Heart left ventricle (tissue), 16 donors: Measurements from ENCODE around the gene PCMTD2. TPM values are rescaled to one million over a fixed set of nuclear protein-coding genes. Genes with fewer than 3 reads are reported as not detected.

ENCODE experiments used
- ATAC-seq, 4 donors: fragments of 200-7000 bp; cut with Tn5 transposase; one replicate each; pipeline ENCODE4 v1.9.1; 2020 to 2022; ENCODE audit warnings: moderate library complexity in 4 of 4, mild to moderate bottlenecking in 3 of 4, moderate number of reproducible peaks in 1 of 4
- DNase-seq, 5 donors: peaks; one replicate each; pipeline ENCODE4 v3.0.0-alpha.2; 2020
- H3K27ac ChIP-seq, 12 donors: fragments of 200-600 bp; sonication (generic) in 4 of 12; one replicate each; pipeline versions ENCODE4 v1.5.0 to v1.8.0; 2016 to 2022; ENCODE audit warnings: mild to moderate bottlenecking in 2 of 12
- H3K27me3 ChIP-seq, 9 donors: fragments of 200-600 bp; sonication (generic) in 2 of 9; one replicate each; pipeline versions ENCODE4 v1.5.1 to v1.8.0; 2016 to 2022; ENCODE audit warnings: mild to moderate bottlenecking in 3 of 9
- H3K36me3 ChIP-seq, 9 donors: fragments of 200-600 bp; sonication (generic) in 2 of 9; one replicate each; pipeline versions ENCODE4 v1.5.0 to v1.8.0; 2018 to 2022; ENCODE audit warnings: mild to moderate bottlenecking in 2 of 9
- H3K4me1 ChIP-seq, 12 donors: fragments of 200-600 bp; sonication (generic) in 4 of 12; one replicate each; pipeline versions ENCODE4 v1.5.0 to v1.8.0; 2016 to 2022; ENCODE audit warnings: mild to moderate bottlenecking in 3 of 12
- H3K4me3 ChIP-seq, 12 donors: fragments of 200-600 bp; sonication (generic) in 4 of 12; one replicate each; pipeline versions ENCODE4 v1.5.0 to v1.8.0; 2017 to 2022; ENCODE audit warnings: mild to moderate bottlenecking in 9 of 12, moderate library complexity in 4 of 12
- H3K9me3 ChIP-seq, 12 donors: fragments of 200-600 bp; sonication (generic) in 4 of 12; one replicate each; pipeline versions ENCODE4 v1.5.0 to v1.8.0; 2016 to 2022; ENCODE audit warnings: mild to moderate bottlenecking in 1 of 12
- POLR2A ChIP-seq, 2 donors: fragments of 450-650 bp; IDR thresholded peaks; one replicate each; pipeline ENCODE4 v1.6.1; 2017; ENCODE audit warnings: antibody characterized with exemption in 2 of 2, mild to moderate bottlenecking in 2 of 2, moderate library complexity in 2 of 2
- WGBS, 4 donors: extraction: QIAGEN DNeasy Blood & Tissue Kit in 2 of 4; methylation state at CpG; one replicate each; pipeline versions ENCODE4 v1.1.5 to v1.1.7; 2013 to 2018; 5-methylcytosine and 5-hydroxymethylcytosine counted together
- intact Hi-C, 10 donors: fragments of 100-400 bp; cut with DNase I; formaldehyde crosslinking; loops; one replicate each; pipeline versions ENCODE4 v1.11.1 to v1.14.2; 2022
- polyA plus RNA-seq, 2 donors: library from polyadenylated mRNA; stranded (reverse); fragments of 200-250 nt; gene quantifications; one replicate each; pipeline ENCODE4 v1.2.3, GENCODE V29; 2013
- total RNA-seq, 9 donors: library from RNA; depleted of rRNA in 2 of 9; stranded (reverse); fragments of >200 nt in 2 of 9; fragmentation: NEBNext Ultra II Directional in 3 of 9; extraction: Animal tissue kit (Norgen Biotek cat#: 25700) in 3 of 9; gene quantifications; one replicate each; pipeline versions ENCODE4 v1.1.0 to v1.2.4, GENCODE V29; 2016 to 2023
- TF ChIP-seq, protein P1 (sequence below), 12 donors: fragments of 200-600 bp; sonication (generic) in 4 of 12; IDR thresholded peaks; one replicate each; pipeline versions ENCODE4 v1.5.0 to v1.8.0; 2018 to 2022; ENCODE audit warnings: antibody characterized with exemption in 12 of 12, mild to moderate bottlenecking in 5 of 12
- donor health status: ischemic (EF 13 %, LVEDD 7.1; RV severe dilation, severe dysfunction).
- donor health status: healthy with polysubstance abuse.
- donor health status: DM: no; HTN: yes; CAD: no.
- donor health status: DM: no; HTN: no; CAD: no.
- donor health status: ischemic (EF 25% LVEDD 6.9; RV normal size, moderate dysfunction).
- donor health status: ischemic (EF 25% LVEDD 5.7; RV mildly dilated, moderate dysfunction).
- donor health status: healthy.
- donor health status: DM: yes; HTN: yes; CAD: no.
- donor health status: ischemic (EF 35%, LVEDD 5.7; RV mildly dilated, moderate dysfunction).
- donor health status: nonischemic (EF 11% LVEDD 7.7; RV severe dilation, severe dysfunction).
- donor health status: DM: yes; HTN: yes; CAD: no.
- donor health status: PGD.
- donor health status: ischemic (EF 29% LVEDD 5.4; RV normal size, mild dysfunction).
- donor health status: nonischemic (EF 23%, LVEDD 6.1; RV moderate dilation, normal function).

The PCMTD2 gene
- total and polyA plus RNA-seq, 11 donors: 23.9 to 128 (median 59.3) TPM

DNA sequence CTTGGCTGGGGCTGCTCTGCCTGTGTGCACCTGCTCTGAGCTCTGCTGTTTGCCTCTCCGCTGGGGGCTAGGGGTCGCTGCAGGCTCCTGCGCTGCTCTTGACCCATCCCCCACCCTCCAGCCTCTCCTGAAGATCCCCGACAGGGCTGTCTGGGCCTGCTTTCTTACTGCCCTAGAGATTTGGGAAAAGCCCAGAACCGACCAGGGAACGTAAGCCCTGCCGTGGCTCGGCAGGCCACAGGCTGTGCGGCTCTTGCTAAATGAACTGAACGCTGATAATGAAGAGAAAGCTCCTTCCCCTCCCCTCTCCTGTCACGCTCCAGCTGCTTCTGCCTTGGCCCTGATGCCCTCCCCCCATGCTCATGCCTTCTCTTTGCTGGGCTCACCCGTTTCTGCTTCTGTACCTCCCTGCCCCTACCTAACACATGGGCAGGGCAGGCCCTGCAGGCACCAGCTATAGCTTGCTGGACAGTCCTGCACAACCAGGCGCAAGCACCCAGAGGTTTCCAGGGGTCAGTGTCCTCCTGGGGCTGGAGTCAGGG is 32.0 kb upstream of the PCMTD2 start:
- Histone ChIP-seq H3K27me3 (peaks cover 0 to 3% (median 0%) of the 10 kb centered on the region in 9 donors), H3K27ac (peak overlapping the region in 8 of 12 donors; percentile 40 to 73 (median 58)), H3K9me3 (no peaks in the 10 kb centered on the region), H3K36me3 (no peaks in the 10 kb centered on the region), H3K4me1 (peaks cover 0 to 42% (median 33%) of the 10 kb centered on the region in 12 donors), H3K4me3 (no peak overlapping the region)
- ATAC-seq (peak; percentile 63 to 77 (median 72)), DNase-seq (peak in 4 of 5 donors; percentile 58 to 74 (median 65))
- TF ChIP-seq, protein P1, sequence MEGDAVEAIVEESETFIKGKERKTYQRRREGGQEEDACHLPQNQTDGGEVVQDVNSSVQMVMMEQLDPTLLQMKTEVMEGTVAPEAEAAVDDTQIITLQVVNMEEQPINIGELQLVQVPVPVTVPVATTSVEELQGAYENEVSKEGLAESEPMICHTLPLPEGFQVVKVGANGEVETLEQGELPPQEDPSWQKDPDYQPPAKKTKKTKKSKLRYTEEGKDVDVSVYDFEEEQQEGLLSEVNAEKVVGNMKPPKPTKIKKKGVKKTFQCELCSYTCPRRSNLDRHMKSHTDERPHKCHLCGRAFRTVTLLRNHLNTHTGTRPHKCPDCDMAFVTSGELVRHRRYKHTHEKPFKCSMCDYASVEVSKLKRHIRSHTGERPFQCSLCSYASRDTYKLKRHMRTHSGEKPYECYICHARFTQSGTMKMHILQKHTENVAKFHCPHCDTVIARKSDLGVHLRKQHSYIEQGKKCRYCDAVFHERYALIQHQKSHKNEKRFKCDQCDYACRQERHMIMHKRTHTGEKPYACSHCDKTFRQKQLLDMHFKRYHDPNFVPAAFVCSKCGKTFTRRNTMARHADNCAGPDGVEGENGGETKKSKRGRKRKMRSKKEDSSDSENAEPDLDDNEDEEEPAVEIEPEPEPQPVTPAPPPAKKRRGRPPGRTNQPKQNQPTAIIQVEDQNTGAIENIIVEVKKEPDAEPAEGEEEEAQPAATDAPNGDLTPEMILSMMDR (IDR thresholded peaks at IDR 0.05): peak; percentile 16 to 58 (median 44)
- no peak for TF ChIP-seq POLR2A (IDR thresholded peaks at IDR 0.05)
- WGBS, 4 donors: 29 to 52% (median 41%) methylated on average over 9 to 13 of the region's 13 CpGs
- intact Hi-C loops: loop anchor here in 2 of 10 donors (5.0 kb wide), 1 partner anchor 34 kb away; the partner anchor contains the start of gene PCMTD2 (in 2 of the 2)

DNA sequence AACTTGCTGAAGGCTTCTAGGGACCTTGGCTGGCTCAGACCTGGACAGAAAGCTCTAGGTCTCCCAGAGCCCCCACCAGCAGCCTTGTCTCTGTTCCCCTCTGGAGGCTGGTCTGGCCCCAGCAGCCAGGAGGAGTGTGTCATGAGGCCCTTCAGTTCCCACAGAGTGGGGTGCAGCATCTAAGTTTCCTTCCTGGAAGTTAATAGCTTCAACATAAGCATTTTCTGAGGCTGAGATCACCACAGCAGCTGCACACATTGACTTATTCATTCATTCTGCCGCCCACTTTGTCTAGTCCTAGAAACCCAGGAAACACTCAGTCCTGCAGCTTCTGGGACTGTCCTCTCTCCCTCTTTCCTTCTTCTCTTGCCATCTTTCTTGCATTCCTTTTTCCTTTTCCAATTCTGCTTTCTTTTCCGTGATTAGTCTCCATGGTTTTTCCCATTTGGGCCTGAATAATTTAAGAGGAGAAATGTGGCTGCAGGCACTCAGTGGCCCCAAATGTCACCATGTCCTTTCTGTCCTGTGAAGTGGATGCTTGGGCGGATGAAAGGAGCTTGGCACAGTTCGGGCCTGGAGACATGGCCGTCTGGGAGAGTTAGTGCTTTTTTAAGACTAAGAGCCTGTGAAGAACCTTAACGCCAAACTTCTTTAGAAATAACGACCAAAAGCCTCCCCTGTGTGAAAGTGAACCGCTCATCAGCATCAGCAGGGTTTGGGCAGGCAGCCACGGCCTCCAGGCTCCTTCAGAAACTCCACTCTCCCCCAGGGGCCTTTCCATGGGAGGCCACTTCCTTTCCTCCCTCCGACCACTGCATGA is 31.0 kb upstream of the PCMTD2 start:
- H3K27ac ChIP-seq: peak overlapping the region in 10 of 12 donors; percentile 0 to 73 (median 57)
- peak in 3 of 5 donors; percentile 34 to 67 (median 45) for DNase-seq
- TF ChIP-seq POLR2A (IDR thresholded peaks at IDR 0.05): no peak
- TF ChIP-seq, protein P1 (IDR thresholded peaks at IDR 0.05): no peak
- 29 to 45% (median 31%) methylated on average over 9 to 10 of the region's 10 CpGs for WGBS, 4 donors
- H3K9me3 ChIP-seq: no peaks in the 10 kb centered on the region
- intact Hi-C loops: loop anchor here in 3 of 10 donors (5.0 kb wide), 2 partner anchors 33 to 48 kb away; partner anchors contain the start of gene PCMTD2 (in 2 of the 3)
- ATAC-seq: peak; percentile 46 to 77 (median 59)
- H3K4me1 ChIP-seq: peaks cover 0 to 42% (median 33%) of the 10 kb centered on the region in 12 donors
- H3K36me3 ChIP-seq: no peaks in the 10 kb centered on the region
- H3K27me3 ChIP-seq: peaks cover 0 to 3% (median 0%) of the 10 kb centered on the region in 9 donors
- H3K4me3 ChIP-seq: no peak overlapping the region

DNA sequence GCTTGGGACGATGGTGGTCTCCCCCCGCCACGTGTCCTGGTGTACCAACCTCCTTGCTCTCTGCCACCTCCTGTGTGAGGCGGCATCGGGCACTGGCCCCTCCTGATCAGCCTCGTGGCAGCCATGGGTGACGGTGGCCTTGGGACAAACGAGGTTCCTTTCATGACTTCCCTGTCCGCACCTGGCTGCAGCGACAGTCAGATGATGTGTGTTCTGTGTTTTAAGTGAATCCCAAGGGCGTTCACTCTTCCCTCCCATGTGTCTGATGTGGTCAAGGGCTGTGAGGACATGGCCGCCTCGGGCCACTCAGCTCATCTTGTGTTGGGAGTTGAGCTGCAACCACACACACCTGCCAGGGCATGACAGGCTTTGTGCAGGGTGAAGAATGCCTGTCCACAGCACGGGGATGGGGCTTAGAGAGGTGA is 30.4 kb upstream of the PCMTD2 start:
- H3K9me3 ChIP-seq: no peaks in the 10 kb centered on the region
- H3K4me3 ChIP-seq: no peak overlapping the region
- peak overlapping the region in 10 of 12 donors; percentile 0 to 73 (median 57) for H3K27ac ChIP-seq
- ATAC-seq (no peak), DNase-seq (no peak)
- no peaks in the 10 kb centered on the region for H3K27me3 ChIP-seq
- intact Hi-C loops: loop anchor here in 1 of 10 donors (5.0 kb wide), 1 partner anchor 47 kb away; no protein-coding TSS in a partner anchor
- 69 to 78% (median 71%) methylated on average over 13 to 14 of the region's 14 CpGs for WGBS, 4 donors
- H3K36me3 ChIP-seq: no peaks in the 10 kb centered on the region
- peaks cover 0 to 42% (median 33%) of the 10 kb centered on the region in 12 donors for H3K4me1 ChIP-seq
- TF ChIP-seq POLR2A (IDR thresholded peaks at IDR 0.05): no peak

DNA sequence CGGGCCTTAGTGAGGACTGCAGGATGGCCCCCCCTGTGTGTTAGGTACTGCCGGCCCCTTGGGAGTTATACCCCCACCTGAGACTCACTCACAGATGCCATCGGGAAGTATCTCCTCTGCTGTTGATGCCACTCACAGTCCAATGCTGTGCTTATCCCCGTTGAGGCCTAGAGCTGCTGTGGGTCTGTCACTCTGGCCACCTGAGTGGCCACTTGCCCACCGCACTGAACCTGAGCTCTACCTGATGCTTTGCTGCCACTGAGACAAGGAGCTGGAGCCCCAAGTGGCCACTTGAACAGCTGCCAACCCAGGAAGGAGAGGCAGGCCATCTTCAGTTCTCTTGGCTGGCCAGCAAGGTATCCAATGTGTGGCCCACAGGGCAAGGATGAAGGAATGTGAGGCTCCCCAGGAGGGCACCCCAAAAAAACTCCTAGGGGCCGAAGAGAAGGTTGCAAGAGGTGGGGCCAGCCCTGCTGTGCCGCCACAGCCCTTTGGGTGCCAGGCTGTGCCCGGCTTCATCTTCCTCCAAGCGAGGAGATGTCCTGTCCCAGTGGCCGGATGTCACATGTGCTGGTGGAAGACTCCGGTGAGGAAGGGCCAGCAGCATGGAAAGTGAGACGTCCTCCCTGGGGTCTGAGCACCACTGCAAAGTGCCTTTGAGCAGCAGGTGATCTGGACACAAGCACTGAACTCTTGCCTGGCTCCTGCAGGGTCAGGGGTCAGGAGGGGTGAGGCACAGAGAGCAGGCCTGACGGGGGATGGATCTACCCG is 29.5 kb upstream of the PCMTD2 start:
- no peak for ATAC-seq
- Histone ChIP-seq H3K4me1 (peaks cover 0 to 42% (median 33%) of the 10 kb centered on the region in 12 donors), H3K9me3 (no peaks in the 10 kb centered on the region), H3K27me3 (no peaks in the 10 kb centered on the region), H3K36me3 (no peaks in the 10 kb centered on the region), H3K4me3 (no peak overlapping the region), H3K27ac (no peak overlapping the region)
- no peak for TF ChIP-seq POLR2A (IDR thresholded peaks at IDR 0.05)
- TF ChIP-seq, protein P1 (IDR thresholded peaks at IDR 0.05): no peak
- DNase-seq: peak in 1 of 5 donors; percentile 33
- 91 to 98% (median 94%) methylated on average over 11 to 14 of the region's 14 CpGs for WGBS, 4 donors
- intact Hi-C loops: loop anchor here in 1 of 10 donors (5.0 kb wide), 1 partner anchor 46 kb away; no protein-coding TSS in a partner anchor
